WTC11 (cell line): ENCODE measurements around the gene CCDC81. TPM values are rescaled to one million over a fixed set of nuclear protein-coding genes. Genes with fewer than 3 reads are reported as not detected.

Experiments
- ATAC-seq: fragments of 200-7000 bp; cut with Tn5 transposase; 2 replicates; pipeline ENCODE4 v1.10.0; 2021; ENCODE audit warnings: mild to moderate bottlenecking, moderate library complexity
- CTCF ChIA-PET: fragments of 300-600 bp; sonication (Branson Sonifier 250); formaldehyde crosslinking; loops from one replicate; lab custom pipeline; 2021; ENCODE audit warnings: antibody characterized with exemption; lab: Charles Lee
- POLR2A ChIA-PET: fragments of 350-600 bp; sonication (Branson Sonifier 250); formaldehyde crosslinking; loops from one replicate; lab custom pipeline; 2021; ENCODE audit warnings: antibody characterized with exemption; lab: Charles Lee
- DNase-seq: peaks from one replicate; pipeline ENCODE4 v3.0.0; 2021; ENCODE audit warnings: low spot score
- H3K27ac Mint-ChIP-seq: 2 replicates; pipeline ENCODE4 v1.8.0; 2021; ENCODE audit warnings: mixed read lengths
- H3K27me3 Mint-ChIP-seq: 2 replicates; pipeline ENCODE4 v1.8.0; 2021; ENCODE audit warnings: low read depth, mild to moderate bottlenecking, moderate library complexity, mixed read lengths
- H3K36me3 Mint-ChIP-seq: 2 replicates; pipeline ENCODE4 v1.8.0; 2021; ENCODE audit warnings: mixed read lengths
- H3K4me1 Mint-ChIP-seq: 2 replicates; pipeline ENCODE4 v1.8.0; 2022; ENCODE audit warnings: mixed read lengths
- H3K4me3 Mint-ChIP-seq: 2 replicates; pipeline ENCODE4 v1.8.0; 2021; ENCODE audit warnings: mild to moderate bottlenecking, moderate library complexity, mixed read lengths
- H3K9me3 Mint-ChIP-seq: 2 replicates; pipeline ENCODE4 v1.8.0; 2021; ENCODE audit warnings: mixed read lengths
- ATF1 ChIP-seq: sonication (generic); formaldehyde crosslinking; IDR thresholded peaks from 2 replicates; pipeline ENCODE4 v1.8.1; 2023; ENCODE audit warnings: mild to moderate bottlenecking, moderate library complexity, missing genetic modification reagents
- CREM ChIP-seq: sonication (generic); formaldehyde crosslinking; IDR thresholded peaks from 2 replicates; pipeline ENCODE4 v1.8.1; 2022; ENCODE audit warnings: mild to moderate bottlenecking, missing genetic modification reagents, moderate library complexity
- ESRRA ChIP-seq: sonication (generic); formaldehyde crosslinking; IDR thresholded peaks from 2 replicates; pipeline ENCODE4 v1.8.1; 2022; ENCODE audit warnings: mild to moderate bottlenecking, missing genetic modification reagents, borderline replicate concordance
- MYBL2 ChIP-seq: sonication (generic); formaldehyde crosslinking; IDR thresholded peaks from 2 replicates; pipeline ENCODE4 v1.8.1; 2023; ENCODE audit warnings: mild to moderate bottlenecking, moderate library complexity, missing genetic modification reagents
- NFYB ChIP-seq: sonication (generic); formaldehyde crosslinking; conservative IDR thresholded peaks from 2 replicates; pipeline ENCODE4 v1.8.0; 2022; ENCODE audit warnings: low read depth, missing genetic modification reagents
- NR3C1 ChIP-seq: sonication (generic); formaldehyde crosslinking; conservative IDR thresholded peaks from 2 replicates; pipeline ENCODE4 v1.8.1; 2023; ENCODE audit warnings: low read depth, mild to moderate bottlenecking, missing genetic modification reagents
- PRRX2 ChIP-seq: fragments of 250-450 bp; sonication (Bioruptor Pico); IDR thresholded peaks from 2 replicates; pipeline ENCODE4 v1.8.0; 2021; ENCODE audit warnings: mild to moderate bottlenecking
- SMAD3 ChIP-seq: sonication (generic); formaldehyde crosslinking; IDR thresholded peaks from 2 replicates; pipeline ENCODE4 v1.8.0; 2022; ENCODE audit warnings: missing genetic modification reagents, mild to moderate bottlenecking, borderline replicate concordance
- TEAD1 ChIP-seq: sonication (generic); formaldehyde crosslinking; IDR thresholded peaks from 2 replicates; pipeline ENCODE4 v1.8.0; 2022; ENCODE audit warnings: mild to moderate bottlenecking, missing genetic modification reagents
- ZNF219 ChIP-seq: sonication (generic); formaldehyde crosslinking; IDR thresholded peaks from 2 replicates; pipeline ENCODE4 v1.8.0; 2023; ENCODE audit warnings: missing genetic modification reagents, mild to moderate bottlenecking, borderline replicate concordance
- ZNF416 ChIP-seq: fragments of 250-450 bp; sonication (Bioruptor Pico); IDR thresholded peaks from 2 replicates; pipeline ENCODE4 v1.9.0; 2021; ENCODE audit warnings: mild to moderate bottlenecking, inconsistent platforms
- total RNA-seq: library from RNA; stranded (reverse); gene quantifications from 3 replicates; pipeline ENCODE4 v1.2.3, GENCODE V29; 2021
- TF ChIP-seq, protein P1 (sequence below): sonication (generic); formaldehyde crosslinking; conservative IDR thresholded peaks from 2 replicates; pipeline ENCODE4 v1.8.1; 2022; ENCODE audit warnings: mild to moderate bottlenecking, missing genetic modification reagents
- TF ChIP-seq, protein P2 (sequence below): sonication (generic); formaldehyde crosslinking; IDR thresholded peaks from 2 replicates; pipeline ENCODE4 v1.8.1; 2023; ENCODE audit warnings: mild to moderate bottlenecking, missing genetic modification reagents
- TF ChIP-seq, protein P3 (sequence below): sonication (generic); formaldehyde crosslinking; IDR thresholded peaks from 2 replicates; pipeline ENCODE4 v1.8.1; 2023; ENCODE audit warnings: mild to moderate bottlenecking, missing genetic modification reagents, moderate library complexity
- TF ChIP-seq, protein P4 (sequence below): sonication (generic); formaldehyde crosslinking; IDR thresholded peaks from 2 replicates; pipeline ENCODE4 v1.8.1; 2022; ENCODE audit warnings: missing genetic modification reagents, borderline replicate concordance
- TF ChIP-seq, protein P5 (sequence below): sonication (generic); formaldehyde crosslinking; IDR thresholded peaks from 2 replicates; pipeline ENCODE4 v1.8.0; 2022; ENCODE audit warnings: mild to moderate bottlenecking, missing genetic modification reagents
- TF ChIP-seq, protein P6 (sequence below): sonication (generic); formaldehyde crosslinking; IDR thresholded peaks from 2 replicates; pipeline ENCODE4 v1.8.1; 2022; ENCODE audit warnings: mild to moderate bottlenecking, missing genetic modification reagents, moderate library complexity, borderline replicate concordance

CCDC81 gene
- total RNA-seq, 1 experiment from 2014 or later = 0.98 TPM

DNA sequence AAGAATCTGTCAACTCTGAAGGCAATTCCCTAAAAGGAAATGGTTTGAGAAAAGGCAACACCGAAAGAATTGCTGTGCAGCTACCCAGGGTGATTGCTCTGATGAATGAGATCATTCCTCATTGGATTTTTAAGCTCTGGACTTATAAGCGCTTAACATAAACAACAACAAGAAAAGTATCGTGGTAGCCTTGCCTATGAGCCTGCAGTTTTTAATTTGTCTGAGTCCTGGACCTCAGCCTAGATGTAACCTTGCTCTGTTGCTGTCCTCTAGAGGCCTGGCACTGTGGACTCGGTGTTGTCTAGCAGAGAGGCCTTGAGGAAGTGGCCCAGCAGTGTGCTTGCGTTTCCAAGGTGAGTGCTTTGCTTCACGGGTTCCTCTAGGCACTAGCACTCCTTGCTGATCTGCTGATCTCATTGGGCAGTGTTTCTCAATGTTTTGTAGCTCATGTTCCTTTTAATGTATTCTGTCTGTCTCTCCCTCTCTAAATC is 20.4 kb downstream of the CCDC81 start:
- Mint-ChIP-seq H3K9me3 (peaks cover 5% of the 10 kb centered on the region; the same call in 1 of the 2 replicates), H3K4me3 (no peak overlapping the region), H3K27me3 (no peaks in the 10 kb centered on the region), H3K36me3 (peaks cover 2% of the 10 kb centered on the region; the same call in 1 of the 2 replicates), H3K4me1 (peaks cover 30% of the 10 kb centered on the region), H3K27ac (peak overlapping the region; percentile 61; the same call in 1 of the 2 replicates)
- ATAC-seq (peak; percentile 97), DNase-seq (peak; percentile 20)
- POLR2A ChIA-PET = interaction anchor here (1.5 kb wide), 1 partner anchor 21 kb away, joined by 3 read pairs; the partner anchor contains the start of gene CCDC81
- CTCF ChIA-PET = interaction anchor here (1.0 to 2.0 kb wide), 2 partner anchors 35 to 540 kb away, joined by 3 to 10 read pairs; partner anchors contain the start of gene CCDC83
- TF ChIP-seq PRRX2 = no peak
- TF ChIP-seq, protein P1, sequence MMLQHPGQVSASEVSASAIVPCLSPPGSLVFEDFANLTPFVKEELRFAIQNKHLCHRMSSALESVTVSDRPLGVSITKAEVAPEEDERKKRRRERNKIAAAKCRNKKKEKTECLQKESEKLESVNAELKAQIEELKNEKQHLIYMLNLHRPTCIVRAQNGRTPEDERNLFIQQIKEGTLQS (CRISPR knock-in tag) = no peak

DNA sequence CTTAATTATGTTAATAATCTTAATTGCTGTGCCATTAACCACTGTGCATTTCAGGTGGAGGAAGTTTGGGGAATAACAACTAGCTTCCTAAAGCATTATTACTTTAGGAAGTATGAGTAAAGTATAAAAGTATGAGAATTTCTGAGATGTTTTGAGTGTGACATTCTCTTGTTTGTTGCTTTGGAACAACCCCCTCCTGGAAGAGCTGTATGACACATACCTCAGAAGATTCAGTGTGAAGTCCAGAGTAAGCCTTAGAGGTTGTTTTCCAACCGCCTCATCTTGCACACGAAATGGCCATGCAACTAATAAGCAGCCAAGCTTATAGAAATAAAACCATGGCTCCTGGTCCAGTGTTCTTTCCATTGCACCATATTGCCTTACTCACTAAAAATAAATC is 21.7 kb downstream of the CCDC81 start:
- Mint-ChIP-seq H3K27ac (no peak overlapping the region), H3K36me3 (peaks cover 2% of the 10 kb centered on the region; the same call in 1 of the 2 replicates), H3K4me3 (no peak overlapping the region), H3K9me3 (peaks cover 5% of the 10 kb centered on the region; the same call in 1 of the 2 replicates), H3K4me1 (peaks cover 30% of the 10 kb centered on the region), H3K27me3 (no peaks in the 10 kb centered on the region)
- DNase-seq (no peak), ATAC-seq (no peak)
- CTCF ChIA-PET = no interaction called here
- POLR2A ChIA-PET = no interaction called here
- no peak for TF ChIP-seq SMAD3 (CRISPR knock-in tag)
- TF ChIP-seq CREM = no peak
- TF ChIP-seq, protein P2, sequence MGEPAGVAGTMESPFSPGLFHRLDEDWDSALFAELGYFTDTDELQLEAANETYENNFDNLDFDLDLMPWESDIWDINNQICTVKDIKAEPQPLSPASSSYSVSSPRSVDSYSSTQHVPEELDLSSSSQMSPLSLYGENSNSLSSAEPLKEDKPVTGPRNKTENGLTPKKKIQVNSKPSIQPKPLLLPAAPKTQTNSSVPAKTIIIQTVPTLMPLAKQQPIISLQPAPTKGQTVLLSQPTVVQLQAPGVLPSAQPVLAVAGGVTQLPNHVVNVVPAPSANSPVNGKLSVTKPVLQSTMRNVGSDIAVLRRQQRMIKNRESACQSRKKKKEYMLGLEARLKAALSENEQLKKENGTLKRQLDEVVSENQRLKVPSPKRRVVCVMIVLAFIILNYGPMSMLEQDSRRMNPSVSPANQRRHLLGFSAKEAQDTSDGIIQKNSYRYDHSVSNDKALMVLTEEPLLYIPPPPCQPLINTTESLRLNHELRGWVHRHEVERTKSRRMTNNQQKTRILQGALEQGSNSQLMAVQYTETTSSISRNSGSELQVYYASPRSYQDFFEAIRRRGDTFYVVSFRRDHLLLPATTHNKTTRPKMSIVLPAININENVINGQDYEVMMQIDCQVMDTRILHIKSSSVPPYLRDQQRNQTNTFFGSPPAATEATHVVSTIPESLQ (CRISPR knock-in tag) = no peak
- no peak for TF ChIP-seq NFYB (CRISPR knock-in tag)
- TF ChIP-seq ZNF416 (CRISPR knock-in tag) = no peak
- TF ChIP-seq TEAD1 = no peak
- no peak for TF ChIP-seq NR3C1 (CRISPR knock-in tag)

DNA sequence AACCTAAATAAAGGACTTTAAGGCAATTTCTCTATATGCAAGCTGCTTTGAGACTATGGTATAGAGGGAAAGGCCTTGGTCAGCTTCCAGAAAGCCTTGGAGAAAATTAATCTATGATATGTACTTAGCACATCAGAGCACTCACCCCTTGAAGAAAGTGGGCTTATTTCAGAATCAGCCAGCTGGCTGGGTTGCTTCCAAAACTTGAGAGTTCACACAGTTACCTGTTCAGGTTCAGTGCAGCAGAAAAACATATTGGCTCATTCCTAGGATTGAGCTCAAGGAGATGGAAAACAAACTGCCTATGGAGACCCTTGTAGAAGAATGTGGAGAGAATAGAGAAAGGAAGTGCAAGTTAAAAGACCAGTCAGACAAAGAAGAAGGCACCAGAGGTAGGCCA is 22.7 kb downstream of the CCDC81 start:
- no peak for ATAC-seq
- POLR2A ChIA-PET = no interaction called here
- Mint-ChIP-seq H3K4me3 (no peak overlapping the region), H3K36me3 (peaks cover 2% of the 10 kb centered on the region; the same call in 1 of the 2 replicates), H3K4me1 (peaks cover 30% of the 10 kb centered on the region), H3K27me3 (no peaks in the 10 kb centered on the region), H3K27ac (no peak overlapping the region), H3K9me3 (peaks cover 5% of the 10 kb centered on the region; the same call in 1 of the 2 replicates)
- TF ChIP-seq, protein P3, sequence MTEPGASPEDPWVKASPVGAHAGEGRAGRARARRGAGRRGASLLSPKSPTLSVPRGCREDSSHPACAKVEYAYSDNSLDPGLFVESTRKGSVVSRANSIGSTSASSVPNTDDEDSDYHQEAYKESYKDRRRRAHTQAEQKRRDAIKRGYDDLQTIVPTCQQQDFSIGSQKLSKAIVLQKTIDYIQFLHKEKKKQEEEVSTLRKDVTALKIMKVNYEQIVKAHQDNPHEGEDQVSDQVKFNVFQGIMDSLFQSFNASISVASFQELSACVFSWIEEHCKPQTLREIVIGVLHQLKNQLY (CRISPR knock-in tag) = no peak
- TF ChIP-seq, protein P4, sequence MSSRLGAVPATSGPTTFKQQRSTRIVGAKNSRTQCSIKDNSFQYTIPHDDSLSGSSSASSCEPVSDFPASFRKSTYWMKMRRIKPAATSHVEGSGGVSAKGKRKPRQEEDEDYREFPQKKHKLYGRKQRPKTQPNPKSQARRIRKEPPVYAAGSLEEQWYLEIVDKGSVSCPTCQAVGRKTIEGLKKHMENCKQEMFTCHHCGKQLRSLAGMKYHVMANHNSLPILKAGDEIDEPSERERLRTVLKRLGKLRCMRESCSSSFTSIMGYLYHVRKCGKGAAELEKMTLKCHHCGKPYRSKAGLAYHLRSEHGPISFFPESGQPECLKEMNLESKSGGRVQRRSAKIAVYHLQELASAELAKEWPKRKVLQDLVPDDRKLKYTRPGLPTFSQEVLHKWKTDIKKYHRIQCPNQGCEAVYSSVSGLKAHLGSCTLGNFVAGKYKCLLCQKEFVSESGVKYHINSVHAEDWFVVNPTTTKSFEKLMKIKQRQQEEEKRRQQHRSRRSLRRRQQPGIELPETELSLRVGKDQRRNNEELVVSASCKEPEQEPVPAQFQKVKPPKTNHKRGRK (CRISPR knock-in tag) = no peak
- no peak for TF ChIP-seq MYBL2 (CRISPR knock-in tag)
- no peak for TF ChIP-seq PRRX2
- no peak for TF ChIP-seq CREM
- TF ChIP-seq, protein P5, sequence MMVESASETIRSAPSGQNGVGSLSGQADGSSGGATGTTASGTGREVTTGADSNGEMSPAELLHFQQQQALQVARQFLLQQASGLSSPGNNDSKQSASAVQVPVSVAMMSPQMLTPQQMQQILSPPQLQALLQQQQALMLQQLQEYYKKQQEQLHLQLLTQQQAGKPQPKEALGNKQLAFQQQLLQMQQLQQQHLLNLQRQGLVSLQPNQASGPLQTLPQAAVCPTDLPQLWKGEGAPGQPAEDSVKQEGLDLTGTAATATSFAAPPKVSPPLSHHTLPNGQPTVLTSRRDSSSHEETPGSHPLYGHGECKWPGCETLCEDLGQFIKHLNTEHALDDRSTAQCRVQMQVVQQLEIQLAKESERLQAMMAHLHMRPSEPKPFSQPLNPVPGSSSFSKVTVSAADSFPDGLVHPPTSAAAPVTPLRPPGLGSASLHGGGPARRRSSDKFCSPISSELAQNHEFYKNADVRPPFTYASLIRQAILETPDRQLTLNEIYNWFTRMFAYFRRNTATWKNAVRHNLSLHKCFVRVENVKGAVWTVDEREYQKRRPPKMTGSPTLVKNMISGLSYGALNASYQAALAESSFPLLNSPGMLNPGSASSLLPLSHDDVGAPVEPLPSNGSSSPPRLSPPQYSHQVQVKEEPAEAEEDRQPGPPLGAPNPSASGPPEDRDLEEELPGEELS (CRISPR knock-in tag) = no peak
- TF ChIP-seq ZNF219 (CRISPR knock-in tag) = no peak
- TF ChIP-seq ESRRA (CRISPR knock-in tag) = no peak
- TF ChIP-seq, protein P6, sequence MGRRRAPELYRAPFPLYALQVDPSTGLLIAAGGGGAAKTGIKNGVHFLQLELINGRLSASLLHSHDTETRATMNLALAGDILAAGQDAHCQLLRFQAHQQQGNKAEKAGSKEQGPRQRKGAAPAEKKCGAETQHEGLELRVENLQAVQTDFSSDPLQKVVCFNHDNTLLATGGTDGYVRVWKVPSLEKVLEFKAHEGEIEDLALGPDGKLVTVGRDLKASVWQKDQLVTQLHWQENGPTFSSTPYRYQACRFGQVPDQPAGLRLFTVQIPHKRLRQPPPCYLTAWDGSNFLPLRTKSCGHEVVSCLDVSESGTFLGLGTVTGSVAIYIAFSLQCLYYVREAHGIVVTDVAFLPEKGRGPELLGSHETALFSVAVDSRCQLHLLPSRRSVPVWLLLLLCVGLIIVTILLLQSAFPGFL = no peak
- TF ChIP-seq ATF1 = no peak
- DNase-seq = no peak
- CTCF ChIA-PET = interaction anchor here (0.6 to 1.1 kb wide), 2 partner anchors 37 to 38 kb away, joined by 3 read pairs; no protein-coding TSS in a partner anchor
